Gastroesophageal sphincter (tissue), 4 donors: ENCODE data around the gene SLK. TPM values are rescaled to one million over a fixed set of nuclear protein-coding genes. Genes with fewer than 3 reads are reported as not detected.

Source experiments
- ATAC-seq: fragments of 150-250 bp; one replicate; pipeline ENCODE4 v1.9.1; 2016; ENCODE audit warnings: mild to moderate bottlenecking, moderate library complexity
- H3K27ac ChIP-seq, 4 donors: fragments of 200-600 bp; sonication (generic) in 3 of 4; 1 replicate in 3 of 4; 2 replicates in 1 of 4; pipeline ENCODE4 v1.5.1; 2016 to 2019
- H3K27me3 ChIP-seq: fragments of 200-600 bp; sonication (generic); one replicate; pipeline ENCODE4 v1.5.1; 2019
- H3K36me3 ChIP-seq, 2 donors: fragments of 200-600 bp; sonication (generic); one replicate each; pipeline ENCODE4 v1.5.1; 2019; ENCODE audit warnings: control low read depth in 1 of 2
- H3K4me1 ChIP-seq, 3 donors: fragments of 200-600 bp; sonication (generic); 1 replicate in 2 of 3; 2 replicates in 1 of 3; pipeline ENCODE4 v1.5.1; 2016 to 2019; ENCODE audit warnings: control low read depth in 2 of 3
- H3K4me3 ChIP-seq, 2 donors: fragments of 200-600 bp; sonication (generic); one replicate each; pipeline ENCODE4 v1.5.1; 2019; ENCODE audit warnings: mild to moderate bottlenecking in 1 of 2, moderate library complexity in 1 of 2
- H3K9me3 ChIP-seq, 3 donors: fragments of 200-600 bp; sonication (generic); one replicate each; pipeline ENCODE4 v1.5.1; 2017 to 2019; ENCODE audit warnings: control low read depth in 2 of 3
- EP300 ChIP-seq: sonication (generic); formaldehyde crosslinking; IDR thresholded peaks from one replicate; pipeline ENCODE4 v1.6.1; 2017; ENCODE audit warnings: antibody characterized with exemption, mild to moderate bottlenecking
- POLR2A ChIP-seq, 2 donors: fragments of 450-650 bp; IDR thresholded peaks; one replicate each; pipeline ENCODE4 v1.6.1; 2017; ENCODE audit warnings: antibody characterized with exemption in 2 of 2, mild to moderate bottlenecking in 2 of 2, moderate library complexity in 1 of 2
- POLR2AphosphoS5 ChIP-seq: sonication (generic); formaldehyde crosslinking; IDR thresholded peaks from one replicate; pipeline ENCODE4 v1.6.1; 2017; ENCODE audit warnings: antibody characterized with exemption
- WGBS, 2 donors: methylation state at CpG; one replicate each; pipeline ENCODE4 v1.1.5; 2018; ENCODE audit warnings: low coverage in 1 of 2; 5-methylcytosine and 5-hydroxymethylcytosine counted together
- total RNA-seq, 4 donors: library from RNA; depleted of rRNA; stranded (reverse); fragments of >200 nt; gene quantifications; one replicate each; pipeline ENCODE4 v1.1.0, GENCODE V29; 2016
- TF ChIP-seq, protein P1 (sequence below), 4 experiments: fragments of 200-600 bp in 2 of 4; fragments of 450-650 bp in 2 of 4; sonication (generic) in 1 of 4; IDR thresholded peaks; one replicate each; pipeline ENCODE4 v1.5.1; 2017 to 2019; ENCODE audit warnings: antibody characterized with exemption in 4 of 4, mild to moderate bottlenecking in 2 of 4, moderate library complexity in 2 of 4

Gene SLK
- total RNA-seq, 4 donors from 2014 or later: 75.0 to 119 (median 107) TPM

DNA sequence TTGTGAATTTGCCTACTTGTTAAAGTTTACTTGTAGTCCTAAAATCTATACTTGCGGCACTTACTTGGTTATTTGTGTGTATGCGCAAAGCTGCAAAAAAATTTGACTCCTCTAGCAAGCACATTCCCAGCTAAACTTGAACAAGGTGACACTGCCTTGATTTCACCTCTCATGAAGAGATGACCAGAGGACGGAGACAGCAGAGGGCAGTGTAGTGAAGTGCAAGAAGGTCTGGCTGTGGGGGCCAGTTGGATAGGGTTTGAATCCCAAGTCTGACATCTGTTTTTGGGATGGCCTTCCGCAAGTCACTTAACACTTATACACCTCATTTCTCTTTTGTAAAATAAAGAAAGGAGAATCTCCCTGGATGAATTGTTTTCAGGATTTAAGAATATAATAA lies 15.7 kb downstream of the SLK start:
- H3K4me3 ChIP-seq: no peak overlapping the region
- H3K36me3 ChIP-seq: no peaks in the 10 kb centered on the region
- peaks cover under 1 to 80% (median 3%) of the 10 kb centered on the region in 3 donors for H3K4me1 ChIP-seq
- TF ChIP-seq POLR2AphosphoS5 (no peak), EP300 (no peak), POLR2A (IDR thresholded peaks at IDR 0.05) (no peak)
- TF ChIP-seq, protein P1, sequence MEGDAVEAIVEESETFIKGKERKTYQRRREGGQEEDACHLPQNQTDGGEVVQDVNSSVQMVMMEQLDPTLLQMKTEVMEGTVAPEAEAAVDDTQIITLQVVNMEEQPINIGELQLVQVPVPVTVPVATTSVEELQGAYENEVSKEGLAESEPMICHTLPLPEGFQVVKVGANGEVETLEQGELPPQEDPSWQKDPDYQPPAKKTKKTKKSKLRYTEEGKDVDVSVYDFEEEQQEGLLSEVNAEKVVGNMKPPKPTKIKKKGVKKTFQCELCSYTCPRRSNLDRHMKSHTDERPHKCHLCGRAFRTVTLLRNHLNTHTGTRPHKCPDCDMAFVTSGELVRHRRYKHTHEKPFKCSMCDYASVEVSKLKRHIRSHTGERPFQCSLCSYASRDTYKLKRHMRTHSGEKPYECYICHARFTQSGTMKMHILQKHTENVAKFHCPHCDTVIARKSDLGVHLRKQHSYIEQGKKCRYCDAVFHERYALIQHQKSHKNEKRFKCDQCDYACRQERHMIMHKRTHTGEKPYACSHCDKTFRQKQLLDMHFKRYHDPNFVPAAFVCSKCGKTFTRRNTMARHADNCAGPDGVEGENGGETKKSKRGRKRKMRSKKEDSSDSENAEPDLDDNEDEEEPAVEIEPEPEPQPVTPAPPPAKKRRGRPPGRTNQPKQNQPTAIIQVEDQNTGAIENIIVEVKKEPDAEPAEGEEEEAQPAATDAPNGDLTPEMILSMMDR (IDR thresholded peaks at IDR 0.05): peak in 1 of 4 experiments; percentile 16
- no peak overlapping the region for H3K27ac ChIP-seq
- no peak for ATAC-seq
- H3K9me3 ChIP-seq: no peaks in the 10 kb centered on the region
- 71 to 88% methylated on average over 4 of the region's 4 CpGs for WGBS, 2 donors
- no peaks in the 10 kb centered on the region for H3K27me3 ChIP-seq

DNA sequence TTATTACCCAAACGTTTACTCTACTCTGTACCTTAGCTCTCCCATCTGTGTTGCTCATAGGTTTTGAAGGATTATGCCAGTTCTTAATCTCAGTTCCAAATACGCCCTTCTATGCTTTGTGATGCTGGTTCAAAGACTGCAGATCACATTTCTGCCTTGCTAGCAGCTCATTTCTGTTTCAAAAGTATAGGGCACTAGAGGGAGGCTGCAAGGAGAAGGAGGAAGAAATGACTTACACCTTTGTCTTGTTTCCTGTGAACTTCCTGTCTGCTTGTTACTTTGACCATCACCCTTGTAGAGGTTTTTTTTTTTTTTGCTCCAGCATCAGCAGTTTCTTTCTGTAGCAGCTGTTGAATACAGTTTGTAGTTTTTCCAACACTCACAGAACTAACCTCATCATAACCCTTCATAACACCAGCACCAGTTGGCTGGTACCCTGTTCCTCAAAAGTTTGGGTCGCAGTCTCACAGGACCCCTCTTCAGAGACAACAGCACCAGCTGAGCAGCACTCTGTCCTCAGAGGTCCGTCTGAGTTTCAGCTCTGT lies 16.5 kb downstream of the SLK start:
- H3K36me3 ChIP-seq: no peaks in the 10 kb centered on the region
- TF ChIP-seq, protein P1 (IDR thresholded peaks at IDR 0.05): no peak
- TF ChIP-seq EP300: no peak
- no peak for TF ChIP-seq POLR2AphosphoS5
- TF ChIP-seq POLR2A (IDR thresholded peaks at IDR 0.05): no peak
- no peak overlapping the region for H3K4me3 ChIP-seq
- peak overlapping the region in 2 of 4 donors; percentile 14 to 27 for H3K27ac ChIP-seq
- 39 to 48% methylated on average over 4 of the region's 4 CpGs for WGBS, 2 donors
- H3K27me3 ChIP-seq: no peaks in the 10 kb centered on the region
- no peak for ATAC-seq
- H3K4me1 ChIP-seq: peaks cover 3 to 80% (median 3%) of the 10 kb centered on the region in 3 donors
- no peaks in the 10 kb centered on the region for H3K9me3 ChIP-seq

DNA sequence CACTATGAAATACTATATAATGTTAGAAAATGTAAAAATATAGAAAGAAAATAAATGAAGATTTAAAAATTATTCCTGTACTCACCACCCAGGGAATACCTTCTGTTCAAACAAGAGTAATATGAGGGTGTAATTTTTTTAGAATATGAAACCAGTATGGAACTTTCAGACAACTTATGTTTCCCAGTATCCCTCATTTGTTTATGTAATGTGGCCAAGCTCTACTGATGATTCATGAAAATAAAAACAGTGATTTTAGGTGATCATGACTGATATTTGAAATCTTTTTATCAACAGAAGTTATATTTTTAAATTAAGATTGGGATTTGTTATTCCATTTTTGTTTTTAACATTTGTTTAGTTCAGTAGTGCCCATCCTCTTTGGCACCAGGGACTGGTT lies 18.8 kb downstream of the SLK start:
- Histone ChIP-seq H3K27ac (no peak overlapping the region), H3K4me3 (no peak overlapping the region), H3K36me3 (no peaks in the 10 kb centered on the region), H3K27me3 (no peaks in the 10 kb centered on the region), H3K9me3 (no peaks in the 10 kb centered on the region), H3K4me1 (peaks cover 3 to 83% (median 3%) of the 10 kb centered on the region in 3 donors)
- TF ChIP-seq, protein P1 (IDR thresholded peaks at IDR 0.05): no peak
- TF ChIP-seq EP300 (no peak), POLR2AphosphoS5 (no peak)
- no peak for ATAC-seq

DNA sequence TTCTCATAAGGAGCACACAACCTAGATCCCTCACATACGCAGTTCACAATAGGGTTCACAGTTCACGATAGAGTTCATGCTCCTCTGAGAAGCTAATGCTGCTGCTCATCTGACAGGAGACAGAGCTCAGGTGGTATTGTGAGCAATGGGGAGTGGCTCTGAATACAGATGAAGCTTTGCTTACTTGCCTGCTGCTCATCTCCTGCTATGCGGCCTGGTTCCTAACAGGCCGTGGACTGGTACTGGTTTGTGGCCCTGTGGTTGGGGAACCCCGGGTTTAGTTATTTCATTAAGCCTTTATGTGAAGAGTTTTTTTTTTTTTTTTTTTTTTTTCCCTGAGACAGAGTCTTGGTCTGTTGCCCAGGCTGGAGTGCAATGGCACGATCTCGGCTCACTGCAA lies 19.4 kb downstream of the SLK start:
- peaks cover 3 to 88% (median 3%) of the 10 kb centered on the region in 3 donors for H3K4me1 ChIP-seq
- ATAC-seq: no peak

DNA sequence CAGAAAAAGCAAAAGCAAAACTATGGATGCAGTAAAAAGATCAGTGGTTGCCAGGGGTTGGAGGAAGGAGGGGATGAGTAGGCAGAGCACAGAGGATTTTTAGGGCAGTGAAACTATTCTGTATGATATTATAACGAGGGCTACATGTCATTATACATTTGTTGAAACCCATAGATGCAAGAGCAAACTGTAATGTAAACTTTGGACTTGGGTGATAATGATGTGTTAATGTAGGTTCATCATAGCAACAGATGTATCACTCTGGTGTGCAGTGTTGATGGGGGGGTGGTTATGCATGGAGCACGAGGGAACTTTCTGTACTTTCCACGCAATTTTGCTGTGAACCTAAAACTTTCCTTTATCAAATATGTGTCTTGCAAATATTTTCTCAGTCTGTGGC lies 23.2 kb downstream of the SLK start:
- Histone ChIP-seq H3K9me3 (no peaks in the 10 kb centered on the region), H3K27ac (no peak overlapping the region), H3K36me3 (peaks cover 0 to 25% of the 10 kb centered on the region in 2 donors), H3K4me3 (no peak overlapping the region), H3K4me1 (peaks cover 3 to 62% (median 3%) of the 10 kb centered on the region in 3 donors), H3K27me3 (no peaks in the 10 kb centered on the region)
- TF ChIP-seq POLR2A (IDR thresholded peaks at IDR 0.05) (no peak), POLR2AphosphoS5 (no peak), EP300 (no peak)
- TF ChIP-seq, protein P1 (IDR thresholded peaks at IDR 0.05): no peak
- WGBS, 2 donors: 26 to 41% methylated on average over 3 of the region's 3 CpGs
- no peak for ATAC-seq

More for the DNA sequence above, 19.4 kb downstream of the SLK start:
- Histone ChIP-seq H3K27me3 (no peaks in the 10 kb centered on the region), H3K9me3 (no peaks in the 10 kb centered on the region), H3K27ac (no peak overlapping the region), H3K36me3 (no peaks in the 10 kb centered on the region), H3K4me3 (no peak overlapping the region)
- WGBS, 2 donors: 33 to 40% methylated on average over 1 to 7 of the region's 7 CpGs
- TF ChIP-seq, protein P1 (IDR thresholded peaks at IDR 0.05): no peak
- TF ChIP-seq POLR2A (IDR thresholded peaks at IDR 0.05) (no peak), EP300 (no peak), POLR2AphosphoS5 (no peak)
